ENCODE measurements around the gene HSD3B7. TPM values are rescaled to one million over a fixed set of nuclear protein-coding genes. Genes with fewer than 3 reads are reported as not detected.
A peak's percentile ranks its signal among the peaks of the same experiment; 100 is the strongest.

HSD3B7 gene
- total RNA-seq, 2 experiments from 2014 or later: 6.3 to 7.8 TPM

GRCh38 chr16:30996985-30997724 lies 12.1 kb downstream of the HSD3B7 start:
- Mint-ChIP-seq H3K4me3 (peak overlapping the region; percentile 92), H3K4me1 (ENCODE audit: low read depth) (peaks cover 32% of the 10 kb centered on the region), H3K27ac (peak overlapping the region; percentile 94), H3K27me3 (ENCODE audit: low read depth) (peaks cover 4% of the 10 kb centered on the region), H3K36me3 (ENCODE audit: low read depth) (no peaks in the 10 kb centered on the region), H3K9me3 (ENCODE audit: insufficient read depth) (no peaks in the 10 kb centered on the region)
- ATAC-seq (peak; percentile 99), DNase-seq (peak; percentile 90)
- ChIA-PET POLR2A (interaction anchor here (0.6 to 1.6 kb wide), 7 partner anchors 9 to 183 kb away, joined by 3 to 13 read pairs (median 5); partner anchors contain the start of genes FUS, KAT8, ZNF646 and ZNF668), CTCF (interaction anchor here (1.0 to 1.2 kb wide), 3 partner anchors 13 to 463 kb away, joined by 3 to 6 read pairs (median 4); partner anchors contain the start of gene HSD3B7)

GRCh38 chr16:30997725-30998711 lies 13.0 kb downstream of the HSD3B7 start:
- ChIA-PET CTCF (interaction anchor here (1.0 to 1.9 kb wide), 7 partner anchors 13 to 462 kb away, joined by 3 to 6 read pairs (median 4); partner anchors contain the start of genes HSD3B7, ZNF646 and ZNF668), POLR2A (interaction anchor here (0.6 to 1.6 kb wide), 6 partner anchors 8 to 144 kb away, joined by 3 to 13 read pairs (median 5); partner anchors contain the start of genes KAT8, ZNF646 and ZNF668)
- Mint-ChIP-seq H3K9me3 (ENCODE audit: insufficient read depth) (no peaks in the 10 kb centered on the region), H3K4me3 (peak overlapping the region; percentile 62), H3K27me3 (ENCODE audit: low read depth) (peaks cover 4% of the 10 kb centered on the region), H3K27ac (no peak overlapping the region), H3K4me1 (ENCODE audit: low read depth) (peaks cover 25% of the 10 kb centered on the region), H3K36me3 (ENCODE audit: low read depth) (no peaks in the 10 kb centered on the region)
- no peak for ATAC-seq
- no peak for DNase-seq

- POLR2A ChIA-PET: no interaction called here
- DNase-seq (no peak), ATAC-seq (no peak)
- CTCF ChIA-PET: interaction anchor here (0.7 to 1.9 kb wide), 6 partner anchors 13 to 512 kb away, joined by 3 to 5 read pairs (median 4); partner anchors contain the start of genes ZNF646 and ZNF668
- H3K36me3 Mint-ChIP-seq (ENCODE audit: low read depth): no peaks in the 10 kb centered on the region
- peaks cover 4% of the 10 kb centered on the region for H3K27me3 Mint-ChIP-seq (ENCODE audit: low read depth)
- H3K27ac Mint-ChIP-seq: no peak overlapping the region
- H3K4me3 Mint-ChIP-seq: no peak overlapping the region
- H3K9me3 Mint-ChIP-seq (ENCODE audit: insufficient read depth): no peaks in the 10 kb centered on the region
- peaks cover 15% of the 10 kb centered on the region for H3K4me1 Mint-ChIP-seq (ENCODE audit: low read depth)
These were observed 14.1 kb downstream of the HSD3B7 start for GRCh38 chr16:30998852-30999761.

- H3K27ac Mint-ChIP-seq: no peak overlapping the region
- DNase-seq (no peak), ATAC-seq (no peak)
- peaks cover 8% of the 10 kb centered on the region for H3K27me3 Mint-ChIP-seq (ENCODE audit: low read depth)
- POLR2A ChIA-PET: no interaction called here
- peaks cover 7% of the 10 kb centered on the region for H3K4me1 Mint-ChIP-seq (ENCODE audit: low read depth)
- CTCF ChIA-PET: no interaction called here
- no peaks in the 10 kb centered on the region for H3K9me3 Mint-ChIP-seq (ENCODE audit: insufficient read depth)
- H3K4me3 Mint-ChIP-seq: no peak overlapping the region
- H3K36me3 Mint-ChIP-seq (ENCODE audit: low read depth): no peaks in the 10 kb centered on the region
These were observed 15.8 kb downstream of the HSD3B7 start for GRCh38 chr16:31000671-31001382.

- Mint-ChIP-seq H3K9me3 (ENCODE audit: insufficient read depth) (no peaks in the 10 kb centered on the region), H3K4me1 (ENCODE audit: low read depth) (peaks cover 3% of the 10 kb centered on the region), H3K4me3 (no peak overlapping the region), H3K27ac (no peak overlapping the region), H3K27me3 (ENCODE audit: low read depth) (peaks cover 12% of the 10 kb centered on the region), H3K36me3 (ENCODE audit: low read depth) (no peaks in the 10 kb centered on the region)
- DNase-seq (no peak), ATAC-seq (no peak)
- CTCF ChIA-PET: interaction anchor here (1.1 kb wide), 1 partner anchor 140 kb away, joined by 3 read pairs; no protein-coding TSS in a partner anchor
- POLR2A ChIA-PET: no interaction called here
These were observed 16.7 kb downstream of the HSD3B7 start for GRCh38 chr16:31001507-31002249.

- no peak overlapping the region for H3K27ac Mint-ChIP-seq
- H3K9me3 Mint-ChIP-seq (ENCODE audit: insufficient read depth): no peaks in the 10 kb centered on the region
- H3K4me3 Mint-ChIP-seq: no peak overlapping the region
- H3K27me3 Mint-ChIP-seq (ENCODE audit: low read depth): peaks cover 14% of the 10 kb centered on the region
- H3K36me3 Mint-ChIP-seq (ENCODE audit: low read depth): no peaks in the 10 kb centered on the region
- CTCF ChIA-PET: interaction anchor here (1.1 kb wide), 1 partner anchor 140 kb away, joined by 3 read pairs; no protein-coding TSS in a partner anchor
- POLR2A ChIA-PET: no interaction called here
- ATAC-seq (no peak), DNase-seq (no peak)
- H3K4me1 Mint-ChIP-seq (ENCODE audit: low read depth): no peaks in the 10 kb centered on the region
These were observed 17.3 kb downstream of the HSD3B7 start for GRCh38 chr16:31002250-31002700.

GRCh38 chr16:31002862-31003341 lies 17.9 kb downstream of the HSD3B7 start:
- ATAC-seq (no peak), DNase-seq (no peak)
- Mint-ChIP-seq H3K4me3 (no peak overlapping the region), H3K4me1 (ENCODE audit: low read depth) (no peaks in the 10 kb centered on the region), H3K27ac (no peak overlapping the region), H3K36me3 (ENCODE audit: low read depth) (no peaks in the 10 kb centered on the region), H3K9me3 (ENCODE audit: insufficient read depth) (no peaks in the 10 kb centered on the region), H3K27me3 (ENCODE audit: low read depth) (peaks cover 19% of the 10 kb centered on the region)
- ChIA-PET CTCF (interaction anchor here (1.1 to 2.1 kb wide), 2 partner anchors 19 to 139 kb away, joined by 3 to 9 read pairs; partner anchors contain the start of gene HSD3B7), POLR2A (interaction anchor here (0.6 kb wide), 2 partner anchors 17 to 112 kb away, joined by 3 read pairs; no protein-coding TSS in a partner anchor)

GRCh38 chr16:31003744-31004143 lies 18.7 kb downstream of the HSD3B7 start:
- POLR2A ChIA-PET: interaction anchor here (0.6 kb wide), 2 partner anchors 17 to 111 kb away, joined by 3 read pairs; no protein-coding TSS in a partner anchor
- CTCF ChIA-PET: interaction anchor here (1.5 to 2.1 kb wide), 2 partner anchors 20 to 138 kb away, joined by 3 to 9 read pairs; partner anchors contain the start of gene HSD3B7
- no peaks in the 10 kb centered on the region for H3K9me3 Mint-ChIP-seq (ENCODE audit: insufficient read depth)
- no peaks in the 10 kb centered on the region for H3K36me3 Mint-ChIP-seq (ENCODE audit: low read depth)
- H3K27me3 Mint-ChIP-seq (ENCODE audit: low read depth): peaks cover 20% of the 10 kb centered on the region
- H3K4me1 Mint-ChIP-seq (ENCODE audit: low read depth): no peaks in the 10 kb centered on the region
- no peak for ATAC-seq
- no peak overlapping the region for H3K4me3 Mint-ChIP-seq
- DNase-seq: no peak
- no peak overlapping the region for H3K27ac Mint-ChIP-seq

- peaks cover 19% of the 10 kb centered on the region for H3K27me3 Mint-ChIP-seq (ENCODE audit: low read depth)
- H3K4me1 Mint-ChIP-seq (ENCODE audit: low read depth): peaks cover 1% of the 10 kb centered on the region
- DNase-seq (no peak), ATAC-seq (no peak)
- H3K9me3 Mint-ChIP-seq (ENCODE audit: insufficient read depth): no peaks in the 10 kb centered on the region
- no peak overlapping the region for H3K4me3 Mint-ChIP-seq
- ChIA-PET CTCF (interaction anchor here (1.5 to 2.1 kb wide), 2 partner anchors 21 to 138 kb away, joined by 3 to 9 read pairs; partner anchors contain the start of gene HSD3B7), POLR2A (interaction anchor here (0.9 kb wide), 1 partner anchor 47 kb away, joined by 3 read pairs; the partner anchor contains the start of gene SETD1A)
- H3K27ac Mint-ChIP-seq: no peak overlapping the region
- H3K36me3 Mint-ChIP-seq (ENCODE audit: low read depth): no peaks in the 10 kb centered on the region
These were observed 19.7 kb downstream of the HSD3B7 start for GRCh38 chr16:31004658-31005057.
